Measurements from ENCODE around the gene ADGRD1.

ADGRD1 gene

DNA sequence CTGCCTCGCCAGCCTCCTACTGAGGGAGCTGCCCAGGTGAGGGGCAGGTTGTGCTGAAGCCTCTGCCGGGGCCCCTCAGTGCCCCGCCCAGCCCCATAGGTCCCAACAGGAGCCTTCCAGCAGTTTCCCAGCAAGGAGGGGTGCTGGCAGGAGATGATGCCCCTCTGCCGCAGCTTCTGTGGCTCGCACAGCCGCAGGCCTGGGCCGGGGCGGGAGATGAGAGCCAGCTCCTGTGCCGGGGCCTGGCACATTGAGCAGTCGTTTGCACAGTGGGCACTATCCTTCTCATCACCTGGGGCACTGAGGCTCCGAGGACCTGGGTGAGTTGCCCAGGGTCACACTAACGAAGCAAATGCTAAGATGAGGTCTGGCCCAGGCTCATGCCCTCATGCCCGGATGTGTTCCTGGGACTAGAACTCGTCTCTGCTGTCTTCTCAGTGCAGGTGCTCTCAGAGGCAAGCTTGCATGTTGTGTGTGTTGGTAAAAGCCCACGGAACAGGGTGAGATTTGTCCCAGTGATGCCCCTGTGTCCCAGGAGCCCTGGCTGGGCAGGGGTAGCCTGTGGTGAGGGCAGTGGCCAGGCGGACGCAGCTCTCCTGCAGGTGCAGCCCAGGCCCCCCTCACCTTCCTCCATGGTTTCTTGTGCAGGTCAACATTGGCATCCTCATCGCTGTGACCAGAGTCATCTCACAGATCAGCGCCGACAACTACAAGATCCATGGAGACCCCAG lies 177.5 kb downstream of the ADGRD1 start:
- Mint-ChIP-seq H3K27me3 (no peaks in the 10 kb centered on the region), H3K9me3 (ENCODE audit: low read depth) (no peaks in the 10 kb centered on the region), H3K27ac (no peak overlapping the region), H3K36me3 (no peaks in the 10 kb centered on the region), H3K4me3 (no peak overlapping the region), H3K4me1 (ENCODE audit: low read depth) (no peaks in the 10 kb centered on the region)

DNA sequence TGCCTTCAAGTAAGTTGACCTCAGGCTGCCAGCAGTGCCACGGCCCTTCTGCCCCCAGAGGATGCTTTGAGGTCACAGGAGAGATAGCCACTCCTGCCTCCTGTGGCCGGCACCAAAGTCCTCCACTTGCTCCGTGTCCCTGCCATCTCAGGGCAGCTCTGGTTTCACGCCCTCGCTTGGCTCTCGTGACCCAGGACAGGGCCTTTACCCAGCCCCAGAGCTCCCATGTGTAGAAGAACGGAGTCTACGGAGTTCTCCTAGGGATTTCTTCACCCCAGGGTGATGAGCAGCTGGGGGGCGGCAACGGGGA lies 178.1 kb downstream of the ADGRD1 start:
- Mint-ChIP-seq H3K36me3 (no peaks in the 10 kb centered on the region), H3K4me3 (no peak overlapping the region), H3K27ac (no peak overlapping the region), H3K9me3 (ENCODE audit: low read depth) (no peaks in the 10 kb centered on the region), H3K4me1 (ENCODE audit: low read depth) (no peaks in the 10 kb centered on the region), H3K27me3 (no peaks in the 10 kb centered on the region)

GRCh38 chr12:131132118-131132892 lies 178.6 kb downstream of the ADGRD1 start:
- no peaks in the 10 kb centered on the region for H3K27me3 Mint-ChIP-seq
- no peak overlapping the region for H3K27ac Mint-ChIP-seq
- H3K9me3 Mint-ChIP-seq (ENCODE audit: low read depth): no peaks in the 10 kb centered on the region
- H3K4me1 Mint-ChIP-seq (ENCODE audit: low read depth): no peaks in the 10 kb centered on the region
- no peaks in the 10 kb centered on the region for H3K36me3 Mint-ChIP-seq
- no peak overlapping the region for H3K4me3 Mint-ChIP-seq

DNA sequence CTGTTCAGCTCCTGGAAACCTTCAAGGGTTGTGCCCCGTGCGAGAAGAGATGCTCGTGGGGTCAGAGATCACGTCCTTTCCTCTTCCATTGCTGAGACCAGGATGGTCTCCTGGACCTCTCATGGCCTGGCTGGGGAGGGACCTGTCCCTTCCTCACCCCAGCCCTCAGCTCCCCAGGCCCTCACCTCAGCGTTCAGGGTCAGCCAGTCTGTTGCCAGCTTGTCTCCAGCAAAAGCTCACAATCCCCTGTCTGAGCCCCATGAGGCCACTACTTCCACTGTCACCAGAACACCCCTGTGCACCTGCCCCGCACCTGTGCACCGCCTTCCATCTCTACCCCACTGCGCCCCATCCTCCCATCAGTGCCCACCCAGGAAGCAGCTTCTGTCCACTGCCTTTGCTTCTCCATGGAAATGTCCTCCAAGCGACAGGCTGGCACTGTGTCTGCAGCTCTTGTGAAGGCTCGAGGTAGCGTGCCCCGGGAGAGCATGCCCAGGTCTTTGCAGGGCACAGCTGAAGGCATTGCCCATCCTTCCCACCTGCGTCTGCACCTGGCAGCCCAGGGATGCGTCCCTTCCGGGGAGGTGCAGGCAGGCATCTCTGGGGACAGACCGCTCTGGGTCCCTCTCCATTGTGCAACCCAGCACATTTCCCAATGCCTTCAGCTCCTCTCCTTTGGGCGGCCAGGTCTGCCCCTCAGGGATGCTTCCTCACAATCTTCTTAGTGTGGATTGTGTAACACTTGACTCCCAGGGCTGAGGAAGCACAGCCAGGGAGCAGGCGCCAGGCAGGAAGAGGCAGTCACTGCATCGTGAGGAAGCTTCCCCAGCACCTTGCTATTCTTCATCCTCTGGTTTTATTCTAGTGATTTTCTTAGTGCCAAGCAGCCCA lies 179.6 kb downstream of the ADGRD1 start:
- Mint-ChIP-seq H3K4me3 (no peak overlapping the region), H3K27ac (no peak overlapping the region)

GRCh38 chr12:131133994-131134393 lies 180.3 kb downstream of the ADGRD1 start:
- no peaks in the 10 kb centered on the region for H3K36me3 Mint-ChIP-seq
- H3K4me3 Mint-ChIP-seq: no peak overlapping the region
- no peaks in the 10 kb centered on the region for H3K9me3 Mint-ChIP-seq (ENCODE audit: low read depth)
- H3K27me3 Mint-ChIP-seq: no peaks in the 10 kb centered on the region
- no peaks in the 10 kb centered on the region for H3K4me1 Mint-ChIP-seq (ENCODE audit: low read depth)
- no peak overlapping the region for H3K27ac Mint-ChIP-seq

More for the DNA sequence above, 179.6 kb downstream of the ADGRD1 start:
- Mint-ChIP-seq H3K27me3 (no peaks in the 10 kb centered on the region), H3K36me3 (no peaks in the 10 kb centered on the region), H3K9me3 (ENCODE audit: low read depth) (no peaks in the 10 kb centered on the region), H3K4me1 (ENCODE audit: low read depth) (no peaks in the 10 kb centered on the region)

- H3K27ac Mint-ChIP-seq: no peak overlapping the region
- H3K4me3 Mint-ChIP-seq: no peak overlapping the region
- no peaks in the 10 kb centered on the region for H3K36me3 Mint-ChIP-seq
- H3K4me1 Mint-ChIP-seq (ENCODE audit: low read depth): no peaks in the 10 kb centered on the region
- no peaks in the 10 kb centered on the region for H3K27me3 Mint-ChIP-seq
- H3K9me3 Mint-ChIP-seq (ENCODE audit: low read depth): no peaks in the 10 kb centered on the region
These were observed 181.0 kb downstream of the ADGRD1 start for GRCh38 chr12:131134523-131135310.

- H3K9me3 Mint-ChIP-seq (ENCODE audit: low read depth): no peaks in the 10 kb centered on the region
- H3K36me3 Mint-ChIP-seq: no peaks in the 10 kb centered on the region
- no peak overlapping the region for H3K27ac Mint-ChIP-seq
These were observed 181.6 kb downstream of the ADGRD1 start for GRCh38 chr12:131135311-131135785.

DNA sequence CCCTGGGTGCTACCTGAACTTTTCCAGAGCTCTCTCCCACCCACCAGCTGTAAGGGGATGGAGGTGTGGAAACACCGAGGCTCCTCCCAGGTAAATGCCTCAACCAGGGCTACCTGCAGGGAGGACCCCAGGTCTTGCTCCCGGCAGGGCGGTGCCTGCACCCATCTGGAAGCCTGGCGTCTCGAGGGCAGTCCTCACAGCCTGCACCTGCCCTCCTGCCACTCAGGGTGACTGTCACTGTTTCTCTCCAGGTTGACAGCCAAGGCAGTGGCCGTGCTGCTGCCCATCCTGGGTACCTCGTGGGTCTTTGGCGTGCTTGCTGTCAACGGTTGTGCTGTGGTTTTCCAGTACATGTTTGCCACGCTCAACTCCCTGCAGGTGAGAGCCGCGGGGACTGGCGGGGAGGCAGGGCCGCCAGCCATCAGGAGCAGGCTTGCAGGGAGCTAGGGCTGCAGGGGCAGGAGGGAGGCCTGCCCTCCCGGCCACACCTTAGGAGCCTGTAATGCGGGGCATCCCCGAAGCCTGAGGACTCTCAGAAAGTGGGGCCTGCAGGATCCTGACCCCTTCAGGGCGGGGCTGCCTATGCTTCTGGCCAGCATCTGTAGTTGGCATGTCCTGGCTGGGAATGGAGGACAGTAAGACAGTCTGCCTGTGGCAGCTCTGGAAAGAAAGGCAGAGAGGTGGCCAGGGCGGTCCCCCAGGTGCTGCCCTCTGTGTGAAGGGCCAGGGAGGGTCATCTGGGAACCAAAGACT lies 182.3 kb downstream of the ADGRD1 start:
- Mint-ChIP-seq H3K27me3 (no peaks in the 10 kb centered on the region), H3K27ac (no peak overlapping the region), H3K9me3 (ENCODE audit: low read depth) (no peaks in the 10 kb centered on the region), H3K36me3 (no peaks in the 10 kb centered on the region), H3K4me3 (no peak overlapping the region), H3K4me1 (ENCODE audit: low read depth) (no peaks in the 10 kb centered on the region)

More at GRCh38 chr12:131135311-131135785, 181.6 kb downstream of the ADGRD1 start:
- Mint-ChIP-seq H3K27me3 (no peaks in the 10 kb centered on the region), H3K4me3 (no peak overlapping the region), H3K4me1 (ENCODE audit: low read depth) (no peaks in the 10 kb centered on the region)

DNA sequence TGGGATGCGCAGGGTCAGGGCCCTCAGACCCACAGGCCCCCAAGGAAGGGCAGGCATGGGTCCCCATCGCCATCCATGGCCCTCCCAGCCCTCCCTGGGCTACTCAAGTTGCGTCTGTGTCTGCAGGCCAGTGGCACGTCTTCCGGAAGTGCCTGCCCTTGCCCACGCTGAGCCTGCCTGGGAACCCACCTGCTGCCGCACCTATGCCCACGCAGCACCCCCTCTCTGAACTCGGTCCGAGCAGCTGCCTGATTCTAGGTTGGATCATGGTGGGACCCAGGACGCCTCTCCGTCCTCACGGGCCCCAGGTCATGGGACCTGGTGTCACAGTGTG lies 182.8 kb downstream of the ADGRD1 start:
- Mint-ChIP-seq H3K27me3 (no peaks in the 10 kb centered on the region), H3K4me1 (ENCODE audit: low read depth) (no peaks in the 10 kb centered on the region), H3K36me3 (no peaks in the 10 kb centered on the region), H3K9me3 (ENCODE audit: low read depth) (no peaks in the 10 kb centered on the region), H3K4me3 (no peak overlapping the region), H3K27ac (no peak overlapping the region)

- no peak overlapping the region for H3K4me3 Mint-ChIP-seq
- no peak overlapping the region for H3K27ac Mint-ChIP-seq
- no peaks in the 10 kb centered on the region for H3K27me3 Mint-ChIP-seq
- H3K4me1 Mint-ChIP-seq (ENCODE audit: low read depth): no peaks in the 10 kb centered on the region
- H3K36me3 Mint-ChIP-seq: no peaks in the 10 kb centered on the region
- H3K9me3 Mint-ChIP-seq (ENCODE audit: low read depth): no peaks in the 10 kb centered on the region
These were observed 183.5 kb downstream of the ADGRD1 start for GRCh38 chr12:131137009-131137835.

GRCh38 chr12:131137836-131138637 lies 184.3 kb downstream of the ADGRD1 start:
- H3K27ac Mint-ChIP-seq: no peak overlapping the region
- no peak overlapping the region for H3K4me3 Mint-ChIP-seq
- H3K9me3 Mint-ChIP-seq (ENCODE audit: low read depth): no peaks in the 10 kb centered on the region
- no peaks in the 10 kb centered on the region for H3K4me1 Mint-ChIP-seq (ENCODE audit: low read depth)
- H3K27me3 Mint-ChIP-seq: no peaks in the 10 kb centered on the region
- no peaks in the 10 kb centered on the region for H3K36me3 Mint-ChIP-seq

GRCh38 chr12:131138638-131139362 lies 185.1 kb downstream of the ADGRD1 start:
- Mint-ChIP-seq H3K9me3 (ENCODE audit: low read depth) (no peaks in the 10 kb centered on the region), H3K4me3 (no peak overlapping the region), H3K27ac (no peak overlapping the region), H3K4me1 (ENCODE audit: low read depth) (no peaks in the 10 kb centered on the region), H3K27me3 (no peaks in the 10 kb centered on the region), H3K36me3 (no peaks in the 10 kb centered on the region)

All from activated naive CD8-positive, alpha-beta T cell (primary cell).